GM19193 (cell line): Measurements from ENCODE around the gene DNAJC25.

Experiments
- POLR2A ChIP-seq: IDR thresholded peaks from 4 replicates; pipeline ENCODE4 v1.6.1; 2011; ENCODE audit not compliant: insufficient read depth, insufficient read length; ENCODE audit errors: extremely low read depth

Gene DNAJC25

GRCh38 chr9:111657051-111657450, 25.9 kb downstream of the DNAJC25 start:
- TF ChIP-seq POLR2A: no peak

- no peak for TF ChIP-seq POLR2A
These were observed 27.8 kb downstream of the DNAJC25 start for GRCh38 chr9:111658943-111659342.

- no peak for TF ChIP-seq POLR2A
These were observed 28.6 kb downstream of the DNAJC25 start for GRCh38 chr9:111659691-111660090.

DNA sequence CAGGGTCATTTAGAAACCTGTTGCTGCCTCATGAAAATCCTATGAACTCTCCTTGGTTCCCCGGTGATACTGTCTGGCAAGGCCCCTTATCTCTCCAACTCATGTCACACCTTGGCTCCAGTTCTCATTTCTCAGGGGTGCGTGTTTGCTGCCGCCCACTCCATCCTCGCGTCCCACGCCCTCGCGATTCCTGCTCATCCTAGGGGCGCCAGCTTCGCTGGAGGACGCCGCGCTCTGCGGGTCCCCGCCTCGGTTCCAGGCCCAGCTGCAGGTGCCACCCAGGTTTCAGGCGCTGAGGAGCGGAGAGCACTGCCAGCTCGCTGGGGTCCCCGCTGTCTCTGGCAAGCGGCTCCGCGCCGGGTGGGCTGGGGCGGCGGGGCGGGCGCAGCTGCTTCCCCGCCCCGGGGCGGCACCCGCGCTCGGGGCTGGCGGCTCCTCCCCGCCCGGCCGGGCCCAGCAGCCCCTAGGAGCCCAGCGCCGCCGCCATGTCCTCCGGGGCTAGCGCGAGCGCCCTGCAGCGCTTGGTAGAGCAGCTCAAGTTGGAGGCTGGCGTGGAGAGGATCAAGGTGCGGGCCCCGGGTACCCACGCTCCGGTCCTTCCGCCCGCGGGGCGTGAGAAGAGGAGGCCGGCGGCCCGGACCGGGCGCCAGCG, 30.1 kb downstream of the DNAJC25 start, which contains the start of gene GNG10:
Gene GNG10 (plus strand): TSS at position 456 of the 652 bp plus-strand sequence. CDS start 30 bp downstream, at position 486.
- peak; percentile 71 for TF ChIP-seq POLR2A

GRCh38 chr9:111661802-111662521, 30.8 kb downstream of the DNAJC25 start:
- TF ChIP-seq POLR2A: no peak

DNA sequence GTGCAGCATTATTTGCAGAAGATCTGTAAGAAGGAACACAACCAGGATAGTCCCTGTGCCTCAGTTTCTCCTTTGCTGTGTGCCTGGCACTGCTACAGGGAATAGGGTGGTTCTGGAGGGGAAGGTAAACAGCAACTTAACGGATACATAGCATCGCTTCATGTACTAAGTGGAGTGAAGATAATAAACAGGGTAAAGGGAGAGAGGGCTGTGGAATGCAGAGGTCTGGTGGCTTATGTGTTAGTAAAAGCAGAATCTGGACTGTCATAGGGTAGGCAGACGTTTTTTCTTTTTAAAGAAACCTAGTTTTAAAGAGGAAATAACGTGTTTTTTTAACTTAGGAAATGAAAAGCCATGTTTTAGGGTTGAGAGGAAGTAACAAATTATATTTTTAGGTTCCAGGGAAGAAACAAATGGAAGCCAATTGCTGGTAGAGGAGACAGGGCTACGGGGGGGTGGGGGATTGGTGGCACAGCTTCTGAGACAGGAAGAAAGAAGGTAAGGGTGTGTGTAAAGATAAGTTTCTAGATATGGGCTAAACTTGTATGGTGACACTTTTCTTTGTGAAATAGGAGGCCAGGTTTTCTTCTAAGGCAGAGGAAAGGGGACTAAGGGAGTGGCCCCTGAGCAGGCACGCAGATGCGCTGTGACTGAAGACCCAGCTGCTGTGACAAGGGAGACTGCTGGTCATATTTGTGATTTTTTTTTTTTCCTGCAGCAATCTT, 31.6 kb downstream of the DNAJC25 start:
- no peak for TF ChIP-seq POLR2A

DNA sequence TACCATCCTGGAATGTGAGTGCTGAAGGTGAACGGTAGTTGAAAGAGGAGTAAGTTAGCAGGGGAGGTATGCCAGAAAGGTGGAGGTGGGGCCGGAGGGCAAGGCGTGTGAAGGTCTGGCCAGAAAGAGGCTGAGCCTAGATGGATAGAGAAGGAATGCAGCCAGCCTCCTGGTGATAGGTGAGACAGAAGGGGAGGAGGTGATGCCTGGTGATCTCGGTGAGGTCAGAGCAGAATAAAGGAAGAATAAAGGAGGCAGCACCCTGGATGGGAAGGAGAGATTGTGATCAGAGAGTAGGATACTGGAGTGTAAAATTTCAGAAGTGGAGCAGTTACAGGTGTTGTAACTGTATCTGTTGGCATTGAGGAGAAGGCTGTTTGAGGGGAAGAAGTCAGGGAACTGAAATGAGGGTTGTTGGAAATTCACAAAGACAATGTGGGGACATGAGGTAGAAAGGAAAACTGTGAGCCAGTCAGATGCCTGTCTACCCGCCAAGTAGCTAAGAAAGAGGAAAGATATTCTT, 32.2 kb downstream of the DNAJC25 start:
- no peak for TF ChIP-seq POLR2A

- TF ChIP-seq POLR2A: no peak
These were observed 37.0 kb downstream of the DNAJC25 start for GRCh38 chr9:111668026-111668573.

- TF ChIP-seq POLR2A: no peak
These were observed 43.2 kb downstream of the DNAJC25 start for GRCh38 chr9:111674319-111674718.

GRCh38 chr9:111676116-111676515, 45.0 kb downstream of the DNAJC25 start:
- TF ChIP-seq POLR2A: no peak

DNA sequence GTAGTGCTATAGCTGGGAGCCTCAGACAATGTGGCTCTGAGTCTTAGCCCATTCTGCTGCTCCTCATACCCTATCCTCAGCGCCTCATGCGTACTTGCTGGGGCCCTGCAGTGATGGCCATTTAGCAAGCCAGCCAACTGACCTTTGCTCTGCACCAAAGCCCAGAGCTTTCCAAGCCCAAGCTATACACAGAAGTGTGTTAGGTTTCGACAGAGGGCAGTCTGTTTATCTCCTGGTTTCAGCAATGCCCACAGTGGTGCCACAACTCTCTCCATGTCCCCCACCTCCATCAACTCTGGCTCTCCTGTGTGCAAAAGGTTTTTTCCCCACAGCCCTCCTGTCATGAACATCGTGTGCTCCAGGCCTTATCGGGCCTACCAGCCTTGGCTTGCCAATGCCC, 47.2 kb downstream of the DNAJC25 start:
- no peak for TF ChIP-seq POLR2A

DNA sequence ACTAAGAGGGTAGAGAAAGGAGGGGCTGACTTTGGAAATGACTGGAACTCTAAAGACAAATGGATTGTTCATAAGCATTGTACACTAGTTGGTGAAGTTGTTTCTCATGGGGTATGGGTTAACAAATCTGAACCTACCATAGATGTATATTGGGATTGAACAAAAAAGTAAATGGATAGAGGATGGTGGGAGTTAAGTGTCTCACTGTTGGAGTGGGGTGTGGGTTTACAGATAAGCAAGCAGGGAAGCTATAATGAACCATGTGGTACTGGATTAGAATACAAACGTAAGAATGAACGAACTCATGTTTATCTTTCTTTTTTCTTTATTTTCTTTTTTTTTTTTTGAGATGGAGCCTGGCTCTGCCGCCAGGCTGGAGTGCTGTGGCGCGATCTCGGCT, 48.1 kb downstream of the DNAJC25 start:
- TF ChIP-seq POLR2A: no peak

GRCh38 chr9:111683392-111683791, 52.3 kb downstream of the DNAJC25 start:
- no peak for TF ChIP-seq POLR2A

DNA sequence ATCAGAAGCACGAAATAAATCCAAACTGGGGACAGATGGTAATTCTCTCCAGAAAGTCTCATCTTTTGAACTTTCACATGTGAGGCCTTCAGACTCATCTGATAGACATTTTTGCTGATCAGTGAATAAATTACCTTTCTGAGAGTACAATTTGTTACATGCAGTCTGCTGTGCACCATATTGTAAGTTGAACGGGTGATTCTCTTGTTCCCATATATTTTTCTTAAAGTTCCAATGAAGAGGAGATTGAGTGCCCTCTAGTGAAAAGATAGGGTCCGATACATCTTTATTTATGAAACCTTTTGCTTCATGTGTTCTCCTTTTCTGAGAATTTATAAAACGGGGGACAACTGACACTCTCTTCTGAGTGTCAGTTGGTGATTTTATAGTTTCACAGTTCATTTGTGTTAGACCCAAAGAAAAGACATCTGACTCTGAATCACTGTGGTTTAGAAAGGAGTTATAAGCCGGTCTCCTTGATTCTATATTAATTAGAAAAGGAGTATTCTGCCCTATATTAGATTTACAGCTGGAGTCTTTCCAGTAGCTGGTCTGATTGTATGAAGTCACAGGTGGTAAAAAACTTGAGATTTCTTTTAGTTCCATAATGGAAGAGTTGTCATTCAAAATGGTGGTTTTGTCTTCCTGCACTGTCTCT, 60.7 kb downstream of the DNAJC25 start:
- no peak for TF ChIP-seq POLR2A
